ENCODE data around the gene FKBP11. TPM values are rescaled to one million over a fixed set of nuclear protein-coding genes. Genes with fewer than 3 reads are reported as not detected.

FKBP11 gene
- polyA plus RNA-seq, 1 experiment = 85.9 TPM

DNA sequence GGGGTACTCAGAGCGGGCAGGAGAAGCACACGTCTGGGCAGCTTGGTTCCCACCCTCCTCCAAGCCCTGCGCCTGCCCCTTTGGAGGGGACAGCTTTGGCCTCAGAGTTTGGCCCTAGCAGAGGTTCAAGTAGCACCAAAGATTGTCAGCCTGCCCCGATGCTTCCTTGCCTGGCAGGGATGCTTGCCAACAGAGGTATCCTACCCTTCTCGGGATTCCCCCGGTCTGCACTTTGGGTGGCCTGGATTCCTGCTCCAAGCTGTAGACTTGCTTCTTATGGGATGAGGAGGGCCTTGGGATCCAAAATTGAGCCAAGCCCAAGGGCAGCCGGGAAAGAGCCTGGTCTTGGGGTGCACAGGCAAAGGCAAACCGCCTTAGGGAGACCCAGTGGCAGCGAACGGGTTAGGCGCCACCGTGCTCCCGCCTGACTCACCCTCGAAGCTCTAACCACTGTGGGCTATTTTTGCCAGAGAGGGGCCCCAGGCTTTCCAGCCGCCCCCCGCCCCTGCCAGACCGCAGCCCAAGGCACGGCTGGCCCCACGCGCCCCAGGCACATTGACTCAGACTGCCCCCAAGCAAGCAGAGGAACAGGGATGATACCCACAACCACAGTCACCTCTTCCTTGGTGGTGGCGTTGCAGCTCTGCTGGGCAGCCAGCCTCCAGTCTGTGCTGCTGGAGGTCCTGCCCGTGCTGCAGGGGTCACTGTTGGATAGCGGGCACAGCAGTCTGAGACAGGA is 47.1 kb upstream of the FKBP11 start:
- H3K9me3 ChIP-seq (ENCODE audit: control insufficient read depth, insufficient read depth, low read length) = no peaks in the 10 kb centered on the region; the same call in 1 of the 2 replicates
- no peak overlapping the region for H3K27ac ChIP-seq (ENCODE audit: low read depth, low read length)
- H3K4me3 ChIP-seq (ENCODE audit: low read depth, low read length) = no peak overlapping the region
- DNase-seq (ENCODE audit: low read depth, low spot score) = no peak
- POLR2A ChIA-PET = interaction anchor here (2.1 kb wide), 1 partner anchor 15 kb away, joined by 13 read pairs; the partner anchor contains the start of gene ARF3
- H3K27me3 ChIP-seq (ENCODE audit: control insufficient read depth, insufficient read depth, low read length) = peaks cover 37% of the 10 kb centered on the region
- CTCF ChIA-PET = interaction anchor here (1.0 to 2.0 kb wide), 2 partner anchors 11 to 16 kb away, joined by 3 to 10 read pairs; no protein-coding TSS in a partner anchor
- TF ChIP-seq, protein P1, sequence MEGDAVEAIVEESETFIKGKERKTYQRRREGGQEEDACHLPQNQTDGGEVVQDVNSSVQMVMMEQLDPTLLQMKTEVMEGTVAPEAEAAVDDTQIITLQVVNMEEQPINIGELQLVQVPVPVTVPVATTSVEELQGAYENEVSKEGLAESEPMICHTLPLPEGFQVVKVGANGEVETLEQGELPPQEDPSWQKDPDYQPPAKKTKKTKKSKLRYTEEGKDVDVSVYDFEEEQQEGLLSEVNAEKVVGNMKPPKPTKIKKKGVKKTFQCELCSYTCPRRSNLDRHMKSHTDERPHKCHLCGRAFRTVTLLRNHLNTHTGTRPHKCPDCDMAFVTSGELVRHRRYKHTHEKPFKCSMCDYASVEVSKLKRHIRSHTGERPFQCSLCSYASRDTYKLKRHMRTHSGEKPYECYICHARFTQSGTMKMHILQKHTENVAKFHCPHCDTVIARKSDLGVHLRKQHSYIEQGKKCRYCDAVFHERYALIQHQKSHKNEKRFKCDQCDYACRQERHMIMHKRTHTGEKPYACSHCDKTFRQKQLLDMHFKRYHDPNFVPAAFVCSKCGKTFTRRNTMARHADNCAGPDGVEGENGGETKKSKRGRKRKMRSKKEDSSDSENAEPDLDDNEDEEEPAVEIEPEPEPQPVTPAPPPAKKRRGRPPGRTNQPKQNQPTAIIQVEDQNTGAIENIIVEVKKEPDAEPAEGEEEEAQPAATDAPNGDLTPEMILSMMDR (IDR thresholded peaks at IDR 0.05; ENCODE audit: low read depth, low read length) = 0 out of 2 replicates have a peak, but pooled peaks have one; percentile 9

DNA sequence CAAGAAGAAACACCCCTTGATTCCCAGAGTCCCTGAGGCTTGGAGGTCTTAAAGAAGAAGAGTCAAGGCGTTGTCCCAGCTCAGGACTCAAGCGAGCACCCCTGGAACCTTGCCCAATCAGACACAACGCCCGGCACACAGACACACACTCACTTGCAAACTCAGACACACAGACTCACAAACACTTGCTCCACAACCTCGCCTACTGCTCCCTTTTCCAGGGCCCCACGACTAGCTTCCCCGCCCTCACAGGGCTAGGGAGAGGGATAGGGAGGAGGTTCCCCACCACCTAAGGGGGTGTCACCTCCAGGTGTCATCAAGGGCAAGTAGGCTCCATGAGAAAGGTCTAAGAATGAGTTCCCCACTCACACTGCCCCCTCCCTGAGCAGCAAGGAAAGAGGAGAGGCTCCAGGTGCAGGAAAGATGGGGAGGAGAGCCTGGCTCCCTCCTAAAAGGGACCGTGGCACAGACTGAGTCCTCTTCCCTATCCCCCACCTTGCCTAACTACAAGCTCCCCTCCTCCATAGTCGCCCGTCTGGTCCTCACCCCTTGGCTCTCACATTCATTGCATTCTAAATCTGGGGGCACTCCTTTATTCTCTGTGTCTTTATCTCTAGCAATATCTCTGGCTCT is 45.5 kb upstream of the FKBP11 start:
- no peak for DNase-seq (ENCODE audit: low read depth, low spot score)
- Histone ChIP-seq H3K27me3 (ENCODE audit: control insufficient read depth, insufficient read depth, low read length) (peaks cover 40% of the 10 kb centered on the region), H3K9me3 (ENCODE audit: control insufficient read depth, insufficient read depth, low read length) (no peaks in the 10 kb centered on the region; the same call in 1 of the 2 replicates), H3K27ac (ENCODE audit: low read depth, low read length) (no peak overlapping the region), H3K4me3 (ENCODE audit: low read depth, low read length) (no peak overlapping the region; the same call in 1 of the 2 replicates)
- ChIA-PET POLR2A (interaction anchor here (2.1 kb wide), 1 partner anchor 13 kb away, joined by 13 read pairs; the partner anchor contains the start of gene ARF3), CTCF (interaction anchor here (1.4 to 5.1 kb wide), 3 partner anchors 17 to 118 kb away, joined by 3 to 28 read pairs (median 10); no protein-coding TSS in a partner anchor)
- TF ChIP-seq, protein P1 (IDR thresholded peaks at IDR 0.05; ENCODE audit: low read depth, low read length) = no peak

DNA sequence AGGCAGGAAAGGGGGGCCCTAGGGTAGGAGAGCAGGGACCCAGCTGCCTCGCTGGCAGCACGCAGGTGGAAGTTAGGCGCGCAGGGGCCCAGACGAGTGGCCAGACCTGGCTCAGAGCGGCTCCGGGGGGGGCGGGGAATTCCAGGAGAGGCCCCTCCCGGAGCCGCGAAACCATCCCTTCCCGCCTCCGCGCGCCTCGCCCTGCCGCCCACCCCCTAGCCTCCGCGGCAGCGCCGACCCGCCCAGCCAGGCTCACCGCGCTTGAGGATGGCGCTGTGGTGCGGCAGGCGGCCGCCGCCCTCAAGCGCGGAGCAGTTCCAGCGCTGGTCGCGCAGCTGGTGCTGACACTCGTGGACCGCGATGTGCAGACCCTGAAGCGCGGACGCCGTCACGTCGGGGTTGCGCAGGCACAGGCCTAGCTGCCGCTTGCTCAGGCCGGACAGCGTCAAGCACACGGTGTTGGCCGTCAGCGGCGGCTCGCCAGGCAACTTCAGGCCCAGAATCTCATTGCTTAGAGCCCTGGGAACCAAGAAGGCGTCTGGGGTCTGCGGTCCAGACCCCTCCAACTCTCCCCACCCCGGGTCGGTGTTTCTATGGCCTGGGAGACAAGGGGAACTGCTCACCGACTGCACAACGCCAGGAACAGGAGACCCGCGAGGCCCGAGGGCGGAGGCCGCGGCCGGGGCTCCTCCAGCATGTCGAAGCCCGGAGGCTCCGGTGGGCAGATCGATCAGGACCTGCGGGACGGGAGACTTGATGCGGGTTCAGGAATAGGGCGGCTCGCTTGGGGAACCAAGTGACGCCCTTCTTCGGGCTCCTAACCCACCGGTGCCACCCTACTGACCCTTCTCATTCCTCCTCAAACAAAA is 44.8 kb upstream of the FKBP11 start:
- no peak for DNase-seq (ENCODE audit: low read depth, low spot score)
- CTCF ChIA-PET = interaction anchor here (1.4 to 5.1 kb wide), 3 partner anchors 8 to 117 kb away, joined by 3 to 37 read pairs (median 28); partner anchors contain the start of gene WNT1
- Histone ChIP-seq H3K4me3 (ENCODE audit: low read depth, low read length) (no peak overlapping the region; the same call in 1 of the 2 replicates), H3K27me3 (ENCODE audit: control insufficient read depth, insufficient read depth, low read length) (peaks cover 41% of the 10 kb centered on the region), H3K27ac (ENCODE audit: low read depth, low read length) (no peak overlapping the region), H3K9me3 (ENCODE audit: control insufficient read depth, insufficient read depth, low read length) (no peaks in the 10 kb centered on the region; the same call in 1 of the 2 replicates)
- TF ChIP-seq, protein P1 (IDR thresholded peaks at IDR 0.05; ENCODE audit: low read depth, low read length) = no peak
- POLR2A ChIA-PET = interaction anchor here (1.0 kb wide), 1 partner anchor 100 kb away, joined by 5 read pairs; the partner anchor contains the start of gene RHEBL1

DNA sequence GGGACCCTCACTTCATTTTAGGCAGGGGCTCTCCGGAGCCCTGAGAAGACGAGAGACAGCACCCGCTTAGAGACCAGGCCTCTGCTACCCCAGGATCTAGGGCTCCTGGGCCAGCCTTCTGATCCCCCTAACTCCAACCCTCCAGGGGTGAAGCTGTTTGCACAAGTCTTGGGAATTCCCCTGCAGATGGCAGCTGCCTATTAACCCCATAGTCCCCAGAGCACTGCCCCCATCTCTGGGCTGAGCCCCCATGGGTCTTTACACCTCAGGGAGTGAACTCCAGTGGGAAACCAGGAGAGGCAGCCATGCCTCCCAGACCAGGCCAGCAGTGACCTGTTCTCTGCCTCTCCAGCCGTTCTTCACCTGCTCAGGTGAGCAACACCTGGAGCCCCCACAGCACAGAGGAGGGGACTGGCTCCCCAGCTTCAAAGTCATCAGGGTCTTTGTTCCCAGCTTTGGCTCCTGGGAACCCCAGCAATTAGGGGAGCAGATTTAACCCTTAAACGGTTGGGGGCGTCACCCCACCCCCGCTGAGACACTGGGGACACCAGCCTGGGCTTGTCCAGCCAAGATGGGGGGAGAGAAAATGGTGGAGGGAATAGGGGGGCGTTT is 44.0 kb upstream of the FKBP11 start:
- ChIA-PET POLR2A (interaction anchor here (1.0 kb wide), 1 partner anchor 101 kb away, joined by 5 read pairs; the partner anchor contains the start of gene RHEBL1), CTCF (interaction anchor here (0.7 to 5.1 kb wide), 3 partner anchors 9 to 27 kb away, joined by 3 to 37 read pairs (median 28); partner anchors contain the start of gene WNT1)
- Histone ChIP-seq H3K4me3 (ENCODE audit: low read depth, low read length) (no peak overlapping the region), H3K27ac (ENCODE audit: low read depth, low read length) (no peak overlapping the region), H3K9me3 (ENCODE audit: control insufficient read depth, insufficient read depth, low read length) (no peaks in the 10 kb centered on the region; the same call in 1 of the 2 replicates), H3K27me3 (ENCODE audit: control insufficient read depth, insufficient read depth, low read length) (peaks cover 42% of the 10 kb centered on the region)
- DNase-seq (ENCODE audit: low read depth, low spot score) = no peak
- TF ChIP-seq, protein P1 (IDR thresholded peaks at IDR 0.05; ENCODE audit: low read depth, low read length) = no peak
